Measurements from ENCODE around the gene RBM15B. TPM values are rescaled to one million over a fixed set of nuclear protein-coding genes. Genes with fewer than 3 reads are reported as not detected.

RBM15B gene
- total and polyA plus RNA-seq, 9 of the 15 experiments (the other 6 are each of a cell fraction or from before 2014, with no cell fraction given), result 1.8 to 21.0 (median 10.5) TPM

DNA sequence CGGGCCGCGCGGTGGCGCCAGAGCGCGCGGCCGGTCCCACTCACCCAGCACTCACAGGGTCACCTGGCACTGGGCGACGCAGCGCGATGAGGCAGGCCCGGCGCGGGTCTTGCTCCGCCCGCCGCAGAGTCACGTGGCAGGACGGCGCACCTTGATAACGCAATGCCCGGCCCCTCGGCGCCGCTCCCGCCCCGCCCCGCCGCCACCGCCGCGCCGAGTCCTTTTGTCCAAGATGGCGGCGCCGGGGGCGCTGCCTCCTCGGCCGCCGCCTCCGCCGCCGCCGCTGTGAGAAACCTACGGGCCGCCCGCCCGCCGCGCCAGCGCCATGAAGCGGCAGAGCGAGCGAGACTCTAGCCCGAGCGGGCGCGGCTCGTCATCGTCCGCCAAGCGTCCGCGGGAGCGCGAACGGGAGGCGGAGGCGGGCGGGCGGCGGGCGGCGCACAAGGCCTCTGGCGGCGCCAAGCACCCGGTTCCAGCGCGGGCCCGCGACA is at the start of gene RBM15B (continued):
- peak; percentile 50 for TF ChIP-seq ZNF384 (IDR thresholded peaks at IDR 0.05; ENCODE audit: low read depth, low read length)
- no peak for TF ChIP-seq KLF16 (IDR thresholded peaks at IDR 0.05)
- TF ChIP-seq ZNF644 (tag; IDR thresholded peaks at IDR 0.05; ENCODE audit: low read depth), result no peak
- TF ChIP-seq TEAD2 (tag; IDR thresholded peaks at IDR 0.05), result no peak
- no peak for TF ChIP-seq TAF15 (IDR thresholded peaks at IDR 0.05; ENCODE audit: low read depth, low read length)
- TF ChIP-seq POLR2A (conservative IDR thresholded peaks at IDR 0.05), result no peak
- peak; percentile 97 for TF ChIP-seq CREB1 (IDR thresholded peaks at IDR 0.05)
- TF ChIP-seq CREB1 (CRISPR knock-in tag; IDR thresholded peaks at IDR 0.05), result peak; percentile 97
- no peak for TF ChIP-seq MCM2 (IDR thresholded peaks at IDR 0.05; ENCODE audit: low read depth)
- TF ChIP-seq, protein P1, sequence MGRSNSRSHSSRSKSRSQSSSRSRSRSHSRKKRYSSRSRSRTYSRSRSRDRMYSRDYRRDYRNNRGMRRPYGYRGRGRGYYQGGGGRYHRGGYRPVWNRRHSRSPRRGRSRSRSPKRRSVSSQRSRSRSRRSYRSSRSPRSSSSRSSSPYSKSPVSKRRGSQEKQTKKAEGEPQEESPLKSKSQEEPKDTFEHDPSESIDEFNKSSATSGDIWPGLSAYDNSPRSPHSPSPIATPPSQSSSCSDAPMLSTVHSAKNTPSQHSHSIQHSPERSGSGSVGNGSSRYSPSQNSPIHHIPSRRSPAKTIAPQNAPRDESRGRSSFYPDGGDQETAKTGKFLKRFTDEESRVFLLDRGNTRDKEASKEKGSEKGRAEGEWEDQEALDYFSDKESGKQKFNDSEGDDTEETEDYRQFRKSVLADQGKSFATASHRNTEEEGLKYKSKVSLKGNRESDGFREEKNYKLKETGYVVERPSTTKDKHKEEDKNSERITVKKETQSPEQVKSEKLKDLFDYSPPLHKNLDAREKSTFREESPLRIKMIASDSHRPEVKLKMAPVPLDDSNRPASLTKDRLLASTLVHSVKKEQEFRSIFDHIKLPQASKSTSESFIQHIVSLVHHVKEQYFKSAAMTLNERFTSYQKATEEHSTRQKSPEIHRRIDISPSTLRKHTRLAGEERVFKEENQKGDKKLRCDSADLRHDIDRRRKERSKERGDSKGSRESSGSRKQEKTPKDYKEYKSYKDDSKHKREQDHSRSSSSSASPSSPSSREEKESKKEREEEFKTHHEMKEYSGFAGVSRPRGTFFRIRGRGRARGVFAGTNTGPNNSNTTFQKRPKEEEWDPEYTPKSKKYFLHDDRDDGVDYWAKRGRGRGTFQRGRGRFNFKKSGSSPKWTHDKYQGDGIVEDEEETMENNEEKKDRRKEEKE (IDR thresholded peaks at IDR 0.05; ENCODE audit: borderline replicate concordance in 1 of 2, control insufficient read depth in 1 of 2, low read depth in 2 of 2, low read length in 1 of 2), result no peak
- TF ChIP-seq, protein P2, sequence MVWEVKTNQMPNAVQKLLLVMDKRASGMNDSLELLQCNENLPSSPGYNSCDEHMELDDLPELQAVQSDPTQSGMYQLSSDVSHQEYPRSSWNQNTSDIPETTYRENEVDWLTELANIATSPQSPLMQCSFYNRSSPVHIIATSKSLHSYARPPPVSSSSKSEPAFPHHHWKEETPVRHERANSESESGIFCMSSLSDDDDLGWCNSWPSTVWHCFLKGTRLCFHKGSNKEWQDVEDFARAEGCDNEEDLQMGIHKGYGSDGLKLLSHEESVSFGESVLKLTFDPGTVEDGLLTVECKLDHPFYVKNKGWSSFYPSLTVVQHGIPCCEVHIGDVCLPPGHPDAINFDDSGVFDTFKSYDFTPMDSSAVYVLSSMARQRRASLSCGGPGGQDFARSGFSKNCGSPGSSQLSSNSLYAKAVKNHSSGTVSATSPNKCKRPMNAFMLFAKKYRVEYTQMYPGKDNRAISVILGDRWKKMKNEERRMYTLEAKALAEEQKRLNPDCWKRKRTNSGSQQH (CRISPR knock-in tag; IDR thresholded peaks at IDR 0.05), result no peak
- no peak for TF ChIP-seq RBM14 (IDR thresholded peaks at IDR 0.05; ENCODE audit: borderline replicate concordance, insufficient read depth, low read depth, low read length)
- TF ChIP-seq, protein P3, sequence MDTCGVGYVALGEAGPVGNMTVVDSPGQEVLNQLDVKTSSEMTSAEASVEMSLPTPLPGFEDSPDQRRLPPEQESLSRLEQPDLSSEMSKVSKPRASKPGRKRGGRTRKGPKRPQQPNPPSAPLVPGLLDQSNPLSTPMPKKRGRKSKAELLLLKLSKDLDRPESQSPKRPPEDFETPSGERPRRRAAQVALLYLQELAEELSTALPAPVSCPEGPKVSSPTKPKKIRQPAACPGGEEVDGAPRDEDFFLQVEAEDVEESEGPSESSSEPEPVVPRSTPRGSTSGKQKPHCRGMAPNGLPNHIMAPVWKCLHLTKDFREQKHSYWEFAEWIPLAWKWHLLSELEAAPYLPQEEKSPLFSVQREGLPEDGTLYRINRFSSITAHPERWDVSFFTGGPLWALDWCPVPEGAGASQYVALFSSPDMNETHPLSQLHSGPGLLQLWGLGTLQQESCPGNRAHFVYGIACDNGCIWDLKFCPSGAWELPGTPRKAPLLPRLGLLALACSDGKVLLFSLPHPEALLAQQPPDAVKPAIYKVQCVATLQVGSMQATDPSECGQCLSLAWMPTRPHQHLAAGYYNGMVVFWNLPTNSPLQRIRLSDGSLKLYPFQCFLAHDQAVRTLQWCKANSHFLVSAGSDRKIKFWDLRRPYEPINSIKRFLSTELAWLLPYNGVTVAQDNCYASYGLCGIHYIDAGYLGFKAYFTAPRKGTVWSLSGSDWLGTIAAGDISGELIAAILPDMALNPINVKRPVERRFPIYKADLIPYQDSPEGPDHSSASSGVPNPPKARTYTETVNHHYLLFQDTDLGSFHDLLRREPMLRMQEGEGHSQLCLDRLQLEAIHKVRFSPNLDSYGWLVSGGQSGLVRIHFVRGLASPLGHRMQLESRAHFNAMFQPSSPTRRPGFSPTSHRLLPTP (IDR thresholded peaks at IDR 0.05; ENCODE audit: borderline replicate concordance, extremely low read depth, insufficient read length), result no peak
- TF ChIP-seq ASH1L (IDR thresholded peaks at IDR 0.05; ENCODE audit: borderline replicate concordance, low read depth, partially characterized antibody), result no peak
- TF ChIP-seq, protein P4, sequence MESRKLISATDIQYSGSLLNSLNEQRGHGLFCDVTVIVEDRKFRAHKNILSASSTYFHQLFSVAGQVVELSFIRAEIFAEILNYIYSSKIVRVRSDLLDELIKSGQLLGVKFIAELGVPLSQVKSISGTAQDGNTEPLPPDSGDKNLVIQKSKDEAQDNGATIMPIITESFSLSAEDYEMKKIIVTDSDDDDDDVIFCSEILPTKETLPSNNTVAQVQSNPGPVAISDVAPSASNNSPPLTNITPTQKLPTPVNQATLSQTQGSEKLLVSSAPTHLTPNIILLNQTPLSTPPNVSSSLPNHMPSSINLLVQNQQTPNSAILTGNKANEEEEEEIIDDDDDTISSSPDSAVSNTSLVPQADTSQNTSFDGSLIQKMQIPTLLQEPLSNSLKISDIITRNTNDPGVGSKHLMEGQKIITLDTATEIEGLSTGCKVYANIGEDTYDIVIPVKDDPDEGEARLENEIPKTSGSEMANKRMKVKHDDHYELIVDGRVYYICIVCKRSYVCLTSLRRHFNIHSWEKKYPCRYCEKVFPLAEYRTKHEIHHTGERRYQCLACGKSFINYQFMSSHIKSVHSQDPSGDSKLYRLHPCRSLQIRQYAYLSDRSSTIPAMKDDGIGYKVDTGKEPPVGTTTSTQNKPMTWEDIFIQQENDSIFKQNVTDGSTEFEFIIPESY (CRISPR knock-in tag; IDR thresholded peaks at IDR 0.05), result no peak
- TF ChIP-seq DNMT1 (IDR thresholded peaks at IDR 0.05), result no peak
- 0 out of 2 replicates have a peak, but pooled peaks have one; percentile 41 for TF ChIP-seq SMAD4 (CRISPR knock-in tag; conservative IDR thresholded peaks at IDR 0.05)
- no peak for TF ChIP-seq MEIS2 (IDR thresholded peaks at IDR 0.05; ENCODE audit: partially characterized antibody)
- no peak for TF ChIP-seq MYBL2 (IDR thresholded peaks at IDR 0.05; ENCODE audit: low read depth)
- TF ChIP-seq MYBL2 (CRISPR knock-in tag; IDR thresholded peaks at IDR 0.05; ENCODE audit: borderline replicate concordance), result no peak

Data from K562 (cell line).